Subcutaneous abdominal adipose tissue (tissue), 5 donors: Measurements from ENCODE around the gene LGR6.
"Not testable (repeated sequence)": the region's sequence is repeated elsewhere in the genome, so short reads cannot be mapped to it uniquely, and the experiment has no call there.

Experiments used
- H3K27ac ChIP-seq: one replicate; pipeline ENCODE4 v1.7.0; 2013; ENCODE audit warnings: low read depth, mild to moderate bottlenecking, inconsistent platforms, low read length, moderate library complexity
- H3K27me3 ChIP-seq, 5 donors: one replicate each; pipeline ENCODE4 v1.7.0; 2013; ENCODE audit warnings: low read length in 5 of 5, inconsistent platforms in 1 of 5; ENCODE audit not compliant: control insufficient read depth in 5 of 5, insufficient read depth in 4 of 5
- H3K36me3 ChIP-seq, 5 donors: one replicate each; pipeline ENCODE4 v1.7.0; 2013; ENCODE audit warnings: low read length in 5 of 5; ENCODE audit not compliant: control insufficient read depth in 5 of 5, insufficient read depth in 5 of 5
- H3K4me1 ChIP-seq, 5 donors: one replicate each; pipeline ENCODE4 v1.7.0; 2013; ENCODE audit warnings: low read length in 5 of 5, mild to moderate bottlenecking in 3 of 5, moderate library complexity in 1 of 5; ENCODE audit not compliant: control insufficient read depth in 5 of 5, insufficient read depth in 5 of 5
- H3K4me3 ChIP-seq, 5 donors: one replicate each; pipeline ENCODE4 v1.7.0; 2013; ENCODE audit warnings: low read length in 5 of 5, low read depth in 1 of 5
- H3K9ac ChIP-seq, 5 donors: one replicate each; pipeline ENCODE4 v1.7.0; 2013; ENCODE audit warnings: low read length in 5 of 5, mild to moderate bottlenecking in 4 of 5, moderate library complexity in 3 of 5
- H3K9me3 ChIP-seq, 5 donors: one replicate each; pipeline ENCODE4 v1.7.0; 2013; ENCODE audit warnings: low read length in 5 of 5; ENCODE audit not compliant: control insufficient read depth in 5 of 5
- donor health status: healthy.
- donor health status: healthy.
- donor health status: healthy.
- donor health status: healthy.
- donor health status: healthy.

The LGR6 gene

DNA sequence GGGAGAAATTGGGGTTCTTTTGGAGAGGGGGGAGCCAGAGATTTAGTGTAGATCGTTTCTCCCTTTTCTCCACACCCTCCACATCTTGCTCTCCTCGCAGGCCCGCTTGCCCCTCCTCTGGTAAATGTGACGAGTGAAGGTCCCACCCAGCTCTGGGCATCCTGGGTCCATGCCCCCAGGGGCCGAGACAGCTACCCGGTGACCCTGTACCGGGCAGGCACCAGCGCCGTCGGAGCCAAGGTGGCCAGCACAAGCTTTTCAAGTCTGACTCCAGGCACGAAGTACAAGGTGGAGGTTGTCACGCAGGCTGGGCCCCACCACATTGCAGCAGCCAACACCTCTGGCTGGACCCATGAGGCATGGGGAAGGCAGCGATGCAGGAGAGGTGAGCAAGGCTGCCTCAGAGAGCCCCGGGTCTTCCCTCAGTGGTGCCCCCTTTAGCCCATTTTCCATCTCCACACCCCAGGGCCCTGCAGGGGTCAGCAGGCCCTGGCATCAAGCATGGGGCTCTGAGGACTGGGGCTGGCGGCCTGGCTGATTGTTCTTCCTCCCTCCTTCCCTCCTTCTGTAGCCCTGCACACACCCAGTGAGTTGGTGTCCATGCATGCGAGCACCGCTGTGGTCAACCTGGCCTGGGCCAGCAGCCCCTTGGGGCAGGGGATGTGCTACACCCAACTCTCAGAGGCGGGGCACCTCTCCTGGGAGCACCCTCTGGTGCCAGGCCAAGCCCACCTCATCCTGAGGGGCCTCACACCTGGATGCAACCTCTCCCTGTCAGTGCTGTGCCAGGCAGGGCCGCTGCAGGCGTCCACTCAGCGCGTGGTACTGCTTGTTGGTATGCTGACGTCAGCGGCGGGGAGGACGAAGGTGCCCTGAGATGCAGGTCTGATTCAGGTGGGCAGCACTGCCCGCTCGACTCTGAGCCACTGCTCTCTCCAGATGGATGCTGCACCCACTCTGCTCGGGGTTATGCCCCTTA lies 16.4 kb upstream of the LGR6 start:
- H3K27me3 ChIP-seq, result peaks cover 7 to 28% (median 16%) of the 10 kb centered on the region in 5 donors
- H3K36me3 ChIP-seq, result no peaks in the 10 kb centered on the region
- H3K27ac ChIP-seq, result no peak overlapping the region
- H3K4me1 ChIP-seq, result no peaks in the 10 kb centered on the region
- no peak overlapping the region for H3K9ac ChIP-seq
- H3K9me3 ChIP-seq, result no peaks in the 10 kb centered on the region
- H3K4me3 ChIP-seq, result no peak overlapping the region

DNA sequence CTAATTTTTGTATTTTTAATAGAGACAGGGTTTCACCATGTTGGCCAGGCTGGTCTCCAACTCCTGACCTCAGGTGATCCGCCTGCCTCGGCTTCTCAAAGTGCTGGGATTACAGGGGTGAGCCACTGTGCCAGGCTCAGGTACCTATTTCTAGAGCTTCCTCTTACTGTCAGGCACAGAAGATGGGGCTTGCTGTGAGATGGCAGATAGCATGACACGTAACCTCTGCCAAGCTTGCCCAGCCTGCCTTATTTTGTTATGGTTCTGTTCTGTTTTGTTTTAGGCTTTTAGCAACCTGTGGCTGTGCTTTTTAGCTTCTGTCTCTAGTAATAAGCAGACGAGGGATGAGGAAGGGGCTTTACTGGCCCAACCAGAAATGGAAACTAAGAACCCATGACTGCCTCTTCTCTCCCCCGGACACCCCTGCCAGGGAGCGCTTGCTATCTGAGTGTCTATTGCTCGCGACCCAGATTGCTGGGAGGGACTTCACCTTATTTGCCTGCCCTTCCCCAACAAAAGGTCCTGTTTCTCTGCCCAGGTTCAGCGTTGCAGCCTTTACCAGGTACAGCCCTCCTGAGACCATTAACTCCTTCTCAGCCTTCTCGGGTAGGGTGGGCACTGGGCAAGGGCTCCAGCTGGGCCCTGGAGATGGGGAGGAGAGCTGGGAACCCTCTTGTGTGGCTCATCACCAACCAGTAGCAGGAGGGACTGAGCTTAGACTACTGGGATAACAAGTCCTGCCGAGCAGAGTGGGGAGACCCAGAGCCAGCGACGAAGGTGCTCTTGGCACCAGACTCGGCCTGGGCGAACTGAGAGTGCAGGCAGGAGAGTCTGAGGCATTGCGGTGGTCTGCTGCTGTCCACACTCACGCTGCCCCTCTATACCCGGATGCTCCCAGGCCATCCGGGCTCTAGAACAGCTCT lies 13.5 kb upstream of the LGR6 start:
- Histone ChIP-seq H3K27ac (no peak overlapping the region), H3K36me3 (no peaks in the 10 kb centered on the region), H3K27me3 (peaks cover 8 to 35% (median 22%) of the 10 kb centered on the region in 5 donors), H3K9me3 (no peaks in the 10 kb centered on the region), H3K4me1 (no peaks in the 10 kb centered on the region), H3K9ac (no peak overlapping the region), H3K4me3 (no peak overlapping the region)

DNA sequence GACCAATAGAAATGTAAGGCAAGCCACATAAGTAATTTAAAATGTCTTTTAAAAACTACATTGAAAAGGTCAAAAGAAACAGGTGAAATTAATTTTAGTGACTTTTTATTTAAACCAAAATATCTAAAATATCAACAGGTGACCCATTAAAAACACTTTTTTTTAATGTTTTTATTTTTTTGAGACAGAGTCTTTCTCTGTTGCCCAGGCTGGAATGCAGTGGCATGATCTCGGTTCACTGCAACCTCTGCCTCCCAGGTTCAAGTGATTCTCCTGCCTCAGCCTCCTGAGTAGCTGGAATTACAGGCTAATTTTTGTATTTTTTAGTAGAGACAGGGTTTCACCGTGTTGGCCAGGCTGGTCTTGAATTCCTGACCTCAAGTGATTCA lies 12.9 kb upstream of the LGR6 start:
- not testable (repeated sequence) for H3K4me3 ChIP-seq, H3K27ac ChIP-seq, H3K36me3 ChIP-seq, H3K9me3 ChIP-seq, H3K9ac ChIP-seq, H3K4me1 ChIP-seq
- peaks cover 8 to 38% (median 24%) of the 10 kb centered on the region in 5 donors for H3K27me3 ChIP-seq

DNA sequence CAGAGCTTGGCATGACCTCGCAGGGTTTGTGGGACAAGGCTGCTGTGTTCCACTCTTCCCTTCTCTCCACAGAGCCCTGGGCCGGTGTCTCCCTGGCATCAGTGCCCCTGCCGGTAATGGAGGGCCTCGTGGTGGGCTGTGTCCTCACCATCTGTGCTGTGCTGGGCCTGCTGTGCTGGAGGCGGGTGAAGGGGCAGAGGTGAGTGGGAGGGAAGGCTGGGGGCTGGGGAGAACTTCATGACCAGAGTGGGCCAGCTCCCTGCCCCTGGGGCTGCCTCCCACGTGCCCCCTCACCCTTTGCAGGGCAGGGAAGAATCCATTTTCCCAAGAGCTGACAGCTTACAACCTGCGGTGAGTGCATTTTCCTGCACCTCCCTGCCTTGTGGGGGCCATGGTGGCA lies 12.0 kb upstream of the LGR6 start:
- H3K27me3 ChIP-seq, result peaks cover 9 to 40% (median 24%) of the 10 kb centered on the region in 5 donors
- no peaks in the 10 kb centered on the region for H3K4me1 ChIP-seq
- no peak overlapping the region for H3K4me3 ChIP-seq
- H3K9me3 ChIP-seq, result no peaks in the 10 kb centered on the region
- H3K27ac ChIP-seq, result no peak overlapping the region
- H3K36me3 ChIP-seq, result no peaks in the 10 kb centered on the region
- H3K9ac ChIP-seq, result no peak overlapping the region

DNA sequence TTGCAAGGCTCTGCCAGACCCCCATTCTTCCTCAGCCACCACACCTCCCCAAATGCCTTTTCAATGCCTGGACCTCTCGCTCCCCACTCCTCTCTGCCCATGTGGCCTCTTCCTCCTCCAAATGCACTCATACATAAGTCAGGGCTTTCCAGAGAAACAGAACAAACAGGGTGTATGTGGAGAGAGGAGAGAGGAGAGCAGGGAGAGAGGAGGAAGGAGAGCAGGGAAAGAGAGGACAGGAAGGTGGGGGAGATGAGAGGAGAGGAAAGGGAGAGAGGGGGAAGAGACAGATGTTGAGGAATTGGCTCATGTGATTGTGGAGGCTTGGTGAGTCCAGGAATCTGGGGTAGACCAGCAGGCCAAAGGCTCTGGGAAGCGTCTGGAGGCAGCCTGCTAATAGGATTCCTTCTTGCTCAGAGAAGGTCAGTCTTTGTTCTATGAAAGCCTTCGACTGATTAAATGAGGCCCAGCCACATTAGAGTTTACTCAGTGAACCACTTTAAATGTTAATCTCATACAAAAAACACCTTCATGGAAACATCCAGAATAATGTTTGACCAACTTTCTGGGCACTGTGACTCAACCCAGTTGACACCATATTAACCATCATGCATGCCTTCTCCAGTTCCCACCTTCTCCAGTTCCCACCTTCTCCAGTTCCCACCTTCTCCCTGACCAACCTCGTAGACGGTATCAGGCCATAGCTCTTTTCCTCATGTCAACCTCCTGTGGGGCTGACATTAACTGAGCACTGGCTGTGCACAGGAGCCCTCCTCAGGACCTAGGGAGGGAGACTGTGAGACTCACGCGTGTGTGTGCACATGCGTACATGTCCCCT lies 11.3 kb upstream of the LGR6 start:
- no peaks in the 10 kb centered on the region for H3K36me3 ChIP-seq
- no peak overlapping the region for H3K9ac ChIP-seq

DNA sequence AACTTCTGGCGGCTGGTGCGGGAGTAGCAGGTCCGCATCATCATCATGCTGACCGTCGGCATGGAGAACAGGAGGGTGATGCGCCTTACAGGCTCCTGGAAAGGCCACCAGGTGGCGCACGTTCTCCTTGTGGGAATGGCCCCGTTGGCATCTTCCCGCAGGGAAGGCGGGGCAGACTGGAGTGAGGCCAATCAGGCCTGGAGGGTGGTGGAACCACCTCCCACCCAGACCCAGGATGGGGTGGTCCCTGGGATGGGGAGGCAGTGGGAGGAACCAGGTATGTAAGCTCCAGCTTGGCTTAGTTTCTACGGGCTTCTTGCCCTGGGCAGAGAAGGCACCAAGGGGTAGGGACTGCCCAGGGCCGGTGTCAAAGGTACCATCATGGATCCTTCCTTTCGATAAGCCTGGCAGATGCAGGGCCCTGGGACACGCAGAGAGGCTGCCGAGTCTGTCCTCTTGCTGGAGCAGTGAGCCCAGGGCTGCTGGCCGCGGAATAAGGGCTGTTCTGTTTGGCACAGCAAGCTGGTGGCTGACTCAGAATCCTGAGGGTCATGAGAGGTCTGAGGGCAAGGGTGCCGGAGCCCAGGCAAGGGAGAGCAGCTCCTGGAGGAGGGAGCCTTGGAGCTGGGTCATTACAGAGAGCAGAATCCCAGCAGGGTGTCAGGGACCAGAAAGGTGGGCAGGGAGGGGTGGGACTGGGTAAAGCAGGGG lies 8.7 kb upstream of the LGR6 start:
- Histone ChIP-seq H3K9ac (no peak overlapping the region), H3K27me3 (peaks cover 8 to 37% (median 24%) of the 10 kb centered on the region in 5 donors), H3K27ac (no peak overlapping the region), H3K36me3 (no peaks in the 10 kb centered on the region), H3K9me3 (no peaks in the 10 kb centered on the region), H3K4me3 (no peak overlapping the region), H3K4me1 (no peaks in the 10 kb centered on the region)

More for the DNA sequence above, 11.3 kb upstream of the LGR6 start:
- Histone ChIP-seq H3K4me1 (no peaks in the 10 kb centered on the region), H3K9me3 (no peaks in the 10 kb centered on the region), H3K27ac (no peak overlapping the region), H3K27me3 (peaks cover 12 to 41% (median 28%) of the 10 kb centered on the region in 5 donors), H3K4me3 (no peak overlapping the region)

DNA sequence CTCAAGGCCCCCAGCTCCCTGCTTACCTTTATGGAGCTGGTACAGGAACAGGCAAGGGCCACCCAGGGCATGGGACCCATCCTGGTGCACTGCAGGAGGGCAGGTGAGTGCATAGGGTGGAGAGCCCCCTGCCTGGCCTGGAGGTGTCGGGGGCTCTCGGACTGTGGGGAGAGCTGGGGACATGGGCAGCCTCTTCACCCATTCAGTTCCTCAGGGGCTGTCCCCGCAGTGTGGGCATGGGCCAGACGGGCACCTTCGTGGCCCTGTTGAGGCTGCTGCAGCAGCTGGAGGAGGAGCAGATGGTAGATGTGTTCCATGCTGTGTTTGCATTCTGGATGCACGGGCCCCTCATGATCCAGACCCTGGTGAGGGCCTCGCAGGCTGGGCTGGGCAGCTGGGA lies 7.3 kb upstream of the LGR6 start:
- no peak overlapping the region for H3K9ac ChIP-seq
- no peaks in the 10 kb centered on the region for H3K9me3 ChIP-seq
- H3K27me3 ChIP-seq, result peaks cover 8 to 32% (median 21%) of the 10 kb centered on the region in 5 donors
- H3K27ac ChIP-seq, result no peak overlapping the region
- H3K36me3 ChIP-seq, result no peaks in the 10 kb centered on the region
- no peaks in the 10 kb centered on the region for H3K4me1 ChIP-seq
- no peak overlapping the region for H3K4me3 ChIP-seq

DNA sequence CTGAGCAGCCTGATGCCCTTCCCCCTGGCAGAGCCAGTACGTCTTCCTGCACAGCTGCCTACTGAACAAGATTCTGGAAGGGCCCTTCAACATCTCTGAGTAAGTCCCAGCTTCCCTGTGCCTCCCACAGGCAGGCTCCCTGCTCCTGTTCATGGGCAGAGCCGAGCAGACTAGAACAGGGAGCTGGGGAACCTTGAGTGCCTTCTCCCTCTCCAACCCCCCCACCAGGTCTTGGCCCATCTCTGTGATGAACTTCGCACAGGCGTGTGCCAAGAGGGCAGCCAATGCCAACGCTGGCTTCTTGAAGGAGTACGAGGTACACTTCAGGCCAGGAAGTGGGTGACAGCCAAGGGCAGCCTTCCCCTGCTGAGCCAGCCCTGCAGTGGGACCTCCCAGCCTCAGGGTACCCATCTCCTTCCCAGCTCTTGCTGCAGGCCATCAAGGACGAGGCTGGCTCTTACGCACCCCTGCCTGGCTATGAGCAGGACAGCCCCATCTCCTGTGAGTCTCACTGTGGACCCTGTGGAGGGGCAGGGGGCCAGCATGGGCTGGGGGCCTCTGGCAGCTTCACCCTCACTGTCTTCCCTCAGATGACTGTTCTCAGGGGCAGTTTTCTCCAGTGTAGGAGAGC lies 6.4 kb upstream of the LGR6 start:
- H3K36me3 ChIP-seq, result no peaks in the 10 kb centered on the region
- no peaks in the 10 kb centered on the region for H3K9me3 ChIP-seq
- no peak overlapping the region for H3K9ac ChIP-seq
- H3K27me3 ChIP-seq, result peaks cover 6 to 29% (median 12%) of the 10 kb centered on the region in 5 donors
- H3K4me1 ChIP-seq, result no peaks in the 10 kb centered on the region
- H3K4me3 ChIP-seq, result no peak overlapping the region
- H3K27ac ChIP-seq, result no peak overlapping the region
